HepG2 (cell line): Measurements from ENCODE around the gene APBB2.

Experiments
- ESRRA ChIP-seq: sonication (generic); formaldehyde crosslinking; IDR thresholded peaks from 2 replicates; pipeline ENCODE4 v1.5.1; 2020; ENCODE audit warnings: mild to moderate bottlenecking, low read depth, missing genetic modification reagents
- ZFP1 ChIP-seq: IDR thresholded peaks from 2 replicates; pipeline ENCODE4 v1.6.1; 2016
- ZNF598 ChIP-seq: sonication (generic); formaldehyde crosslinking; IDR thresholded peaks from 2 replicates; pipeline ENCODE4 v1.5.1; 2020; ENCODE audit warnings: mild to moderate bottlenecking, missing genetic modification reagents, borderline replicate concordance
- TF ChIP-seq, protein P1 (sequence below): sonication (generic); formaldehyde crosslinking; IDR thresholded peaks from 2 replicates; pipeline ENCODE4 v1.9.0; 2021; ENCODE audit warnings: missing genetic modification reagents, borderline replicate concordance
- TF ChIP-seq, protein P2 (sequence below): sonication (generic); formaldehyde crosslinking; IDR thresholded peaks from 2 replicates; pipeline ENCODE4 v1.5.0; 2020; ENCODE audit warnings: mild to moderate bottlenecking, missing genetic modification reagents, moderate library complexity

DNA sequence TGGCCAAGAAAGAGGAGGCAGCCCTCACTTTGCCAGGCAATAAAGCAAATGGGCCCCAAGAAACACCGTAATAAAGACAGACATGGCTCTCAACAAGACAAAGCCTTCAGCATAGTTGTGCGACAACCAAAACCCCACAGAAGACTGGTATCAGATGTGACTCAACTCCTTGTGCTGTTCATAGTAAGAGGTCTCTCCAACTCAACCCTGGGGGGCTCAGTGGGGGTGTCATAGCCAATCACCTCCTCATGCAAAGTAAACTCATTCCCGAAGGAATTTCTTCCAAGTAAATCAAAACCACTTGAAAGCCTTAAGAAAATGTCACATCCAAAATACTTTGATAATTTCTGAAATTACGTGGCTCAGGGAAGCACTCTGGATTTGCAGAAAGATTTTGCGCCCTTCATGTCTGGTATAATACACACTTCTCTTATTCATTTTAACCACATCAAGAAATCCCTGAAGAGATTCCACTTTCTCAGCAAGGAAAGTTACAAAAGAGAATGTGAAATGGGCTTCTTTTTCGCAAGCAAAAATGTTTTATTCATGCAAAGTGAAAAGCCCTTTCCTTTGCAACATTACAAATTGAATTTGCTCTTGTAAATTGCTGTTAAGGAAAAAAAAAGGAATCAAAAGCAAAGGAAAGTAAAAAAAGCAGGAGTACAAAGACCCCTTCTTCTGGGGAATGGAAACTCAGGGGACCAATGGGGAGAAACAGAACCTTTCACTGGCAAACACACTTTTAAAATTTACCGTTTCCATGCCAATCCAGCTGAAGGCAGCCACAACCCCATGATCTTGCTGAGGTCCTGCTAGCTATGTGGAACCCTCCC lies 327.2 kb downstream of the APBB2 start:
- TF ChIP-seq, protein P1, sequence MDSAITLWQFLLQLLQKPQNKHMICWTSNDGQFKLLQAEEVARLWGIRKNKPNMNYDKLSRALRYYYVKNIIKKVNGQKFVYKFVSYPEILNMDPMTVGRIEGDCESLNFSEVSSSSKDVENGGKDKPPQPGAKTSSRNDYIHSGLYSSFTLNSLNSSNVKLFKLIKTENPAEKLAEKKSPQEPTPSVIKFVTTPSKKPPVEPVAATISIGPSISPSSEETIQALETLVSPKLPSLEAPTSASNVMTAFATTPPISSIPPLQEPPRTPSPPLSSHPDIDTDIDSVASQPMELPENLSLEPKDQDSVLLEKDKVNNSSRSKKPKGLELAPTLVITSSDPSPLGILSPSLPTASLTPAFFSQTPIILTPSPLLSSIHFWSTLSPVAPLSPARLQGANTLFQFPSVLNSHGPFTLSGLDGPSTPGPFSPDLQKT (CRISPR knock-in tag) = no peak
- TF ChIP-seq ESRRA (no peak), ZFP1 (CRISPR knock-in tag) (no peak), ZNF598 (no peak)
- TF ChIP-seq, protein P2, sequence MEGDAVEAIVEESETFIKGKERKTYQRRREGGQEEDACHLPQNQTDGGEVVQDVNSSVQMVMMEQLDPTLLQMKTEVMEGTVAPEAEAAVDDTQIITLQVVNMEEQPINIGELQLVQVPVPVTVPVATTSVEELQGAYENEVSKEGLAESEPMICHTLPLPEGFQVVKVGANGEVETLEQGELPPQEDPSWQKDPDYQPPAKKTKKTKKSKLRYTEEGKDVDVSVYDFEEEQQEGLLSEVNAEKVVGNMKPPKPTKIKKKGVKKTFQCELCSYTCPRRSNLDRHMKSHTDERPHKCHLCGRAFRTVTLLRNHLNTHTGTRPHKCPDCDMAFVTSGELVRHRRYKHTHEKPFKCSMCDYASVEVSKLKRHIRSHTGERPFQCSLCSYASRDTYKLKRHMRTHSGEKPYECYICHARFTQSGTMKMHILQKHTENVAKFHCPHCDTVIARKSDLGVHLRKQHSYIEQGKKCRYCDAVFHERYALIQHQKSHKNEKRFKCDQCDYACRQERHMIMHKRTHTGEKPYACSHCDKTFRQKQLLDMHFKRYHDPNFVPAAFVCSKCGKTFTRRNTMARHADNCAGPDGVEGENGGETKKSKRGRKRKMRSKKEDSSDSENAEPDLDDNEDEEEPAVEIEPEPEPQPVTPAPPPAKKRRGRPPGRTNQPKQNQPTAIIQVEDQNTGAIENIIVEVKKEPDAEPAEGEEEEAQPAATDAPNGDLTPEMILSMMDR (CRISPR knock-in tag) = no peak
